ENCODE data around the gene ZNF511.
"Not testable (repeated sequence)": the region's sequence is repeated elsewhere in the genome, so short reads cannot be mapped to it uniquely, and the experiment has no call there.

Gene ZNF511

DNA sequence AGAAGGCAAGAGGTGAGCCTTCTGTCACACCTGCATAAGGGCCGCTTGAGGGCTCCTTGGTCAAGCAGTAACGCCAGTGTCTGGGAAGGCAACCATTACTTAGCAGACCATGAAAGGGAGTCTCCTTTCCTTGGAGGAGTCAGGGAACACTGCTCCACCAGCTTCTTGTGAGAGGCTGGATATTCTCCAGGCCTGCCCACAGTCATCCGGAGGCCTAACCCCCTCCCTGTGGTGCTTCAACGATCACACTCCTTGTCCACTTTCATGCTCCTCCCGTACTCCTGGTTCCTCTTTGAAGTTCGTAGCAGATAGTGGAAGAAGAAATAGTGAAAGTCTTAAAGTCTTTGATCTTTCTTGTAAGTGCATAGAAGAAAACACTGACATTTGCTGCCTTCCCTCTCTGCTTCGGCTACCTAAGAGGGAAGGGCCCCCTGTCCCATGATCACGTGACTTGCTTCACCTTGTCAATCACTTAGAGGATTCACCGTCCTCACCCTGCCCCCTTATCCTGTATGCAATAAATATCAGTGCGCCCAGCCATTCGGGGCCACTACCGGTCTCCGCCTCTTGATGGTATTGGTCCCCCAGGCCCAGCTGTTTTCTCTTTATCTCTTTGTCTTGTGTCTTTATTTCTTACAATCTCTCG, 13.5 kb downstream of the ZNF511 start:
- not testable (repeated sequence) for H3K36me3 ChIP-seq (ENCODE audit: insufficient read depth, low read length); H3K4me1 ChIP-seq (ENCODE audit: insufficient read depth, low read length); H3K4me3 ChIP-seq (ENCODE audit: low read depth in 1 of 2, low read length in 2 of 2); H3K9ac ChIP-seq (ENCODE audit: low read length); H3K27ac ChIP-seq (ENCODE audit: low read depth, low read length); H3K9me3 ChIP-seq (ENCODE audit: low read length)
- peaks cover 13 to 39% of the 10 kb centered on the region in 2 donors for H3K27me3 ChIP-seq (ENCODE audit: control insufficient read depth in 1 of 2, insufficient read depth in 2 of 2, low read length in 2 of 2)

DNA sequence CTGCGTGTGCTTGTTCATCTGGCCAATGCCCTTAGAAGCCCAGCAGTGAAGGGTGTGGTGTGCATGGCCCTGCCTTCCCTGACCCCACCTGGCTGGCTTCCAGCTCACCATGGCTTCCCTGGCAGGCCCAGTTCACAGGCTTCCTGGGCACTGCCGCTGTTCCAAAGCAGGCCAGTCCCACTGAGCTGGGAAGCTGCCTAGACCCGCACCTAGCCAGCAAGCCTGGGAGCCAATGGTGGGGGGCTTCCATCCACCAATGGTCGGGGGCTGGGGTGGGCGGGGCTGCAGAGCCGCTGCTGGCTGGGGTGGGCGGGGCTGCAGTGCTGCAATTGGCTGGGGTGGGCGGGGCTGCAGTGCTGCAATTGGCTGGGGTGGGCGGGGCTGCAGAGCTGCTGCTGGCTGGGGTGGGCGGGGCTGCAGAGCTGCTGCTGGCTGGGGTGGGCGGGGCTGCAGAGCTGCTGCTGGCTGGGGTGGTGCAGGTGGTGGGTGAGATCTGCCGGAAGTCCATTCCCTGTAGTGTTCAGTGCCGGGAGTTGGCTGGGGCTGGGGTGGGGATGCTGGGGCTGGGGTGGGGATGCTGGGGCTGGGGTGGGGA, 15.6 kb downstream of the ZNF511 start:
- H3K36me3 ChIP-seq (ENCODE audit: insufficient read depth, low read length): no peaks in the 10 kb centered on the region
- no peak overlapping the region for H3K4me3 ChIP-seq (ENCODE audit: low read depth in 1 of 2, low read length in 2 of 2)
- H3K9me3 ChIP-seq (ENCODE audit: low read length): no peaks in the 10 kb centered on the region
- peaks cover 6% of the 10 kb centered on the region for H3K4me1 ChIP-seq (ENCODE audit: insufficient read depth, low read length)
- peaks cover 33 to 51% of the 10 kb centered on the region in 2 donors for H3K27me3 ChIP-seq (ENCODE audit: control insufficient read depth in 1 of 2, insufficient read depth in 2 of 2, low read length in 2 of 2)
- no peak overlapping the region for H3K9ac ChIP-seq (ENCODE audit: low read length)
- H3K27ac ChIP-seq (ENCODE audit: low read depth, low read length): no peak overlapping the region

DNA sequence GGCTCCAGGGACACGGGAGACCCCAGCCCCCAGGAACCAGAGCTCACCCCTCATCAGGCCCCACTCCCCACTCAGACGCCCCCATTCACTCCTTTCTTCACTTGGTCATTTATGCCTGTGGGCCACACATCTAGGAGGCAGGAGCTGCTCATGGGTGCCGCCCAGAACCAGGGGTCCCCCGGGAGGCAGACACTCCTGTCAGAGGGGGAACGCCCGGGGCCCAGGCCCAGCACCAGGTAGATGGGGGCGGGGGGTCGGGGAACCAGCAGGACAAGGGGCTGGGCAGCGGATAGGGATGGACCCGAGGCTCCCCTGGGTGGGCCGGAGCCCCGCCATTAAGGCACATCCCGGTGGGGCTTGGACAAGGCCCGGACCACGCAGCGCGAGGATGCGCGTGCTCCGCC, 16.1 kb downstream of the ZNF511 start:
- Histone ChIP-seq H3K9me3 (ENCODE audit: low read length) (no peaks in the 10 kb centered on the region), H3K4me3 (ENCODE audit: low read depth in 1 of 2, low read length in 2 of 2) (no peak overlapping the region), H3K9ac (ENCODE audit: low read length) (no peak overlapping the region), H3K27ac (ENCODE audit: low read depth, low read length) (no peak overlapping the region), H3K36me3 (ENCODE audit: insufficient read depth, low read length) (no peaks in the 10 kb centered on the region), H3K4me1 (ENCODE audit: insufficient read depth, low read length) (peaks cover 11% of the 10 kb centered on the region), H3K27me3 (ENCODE audit: control insufficient read depth in 1 of 2, insufficient read depth in 2 of 2, low read length in 2 of 2) (peaks cover 36 to 52% of the 10 kb centered on the region in 2 donors)

DNA sequence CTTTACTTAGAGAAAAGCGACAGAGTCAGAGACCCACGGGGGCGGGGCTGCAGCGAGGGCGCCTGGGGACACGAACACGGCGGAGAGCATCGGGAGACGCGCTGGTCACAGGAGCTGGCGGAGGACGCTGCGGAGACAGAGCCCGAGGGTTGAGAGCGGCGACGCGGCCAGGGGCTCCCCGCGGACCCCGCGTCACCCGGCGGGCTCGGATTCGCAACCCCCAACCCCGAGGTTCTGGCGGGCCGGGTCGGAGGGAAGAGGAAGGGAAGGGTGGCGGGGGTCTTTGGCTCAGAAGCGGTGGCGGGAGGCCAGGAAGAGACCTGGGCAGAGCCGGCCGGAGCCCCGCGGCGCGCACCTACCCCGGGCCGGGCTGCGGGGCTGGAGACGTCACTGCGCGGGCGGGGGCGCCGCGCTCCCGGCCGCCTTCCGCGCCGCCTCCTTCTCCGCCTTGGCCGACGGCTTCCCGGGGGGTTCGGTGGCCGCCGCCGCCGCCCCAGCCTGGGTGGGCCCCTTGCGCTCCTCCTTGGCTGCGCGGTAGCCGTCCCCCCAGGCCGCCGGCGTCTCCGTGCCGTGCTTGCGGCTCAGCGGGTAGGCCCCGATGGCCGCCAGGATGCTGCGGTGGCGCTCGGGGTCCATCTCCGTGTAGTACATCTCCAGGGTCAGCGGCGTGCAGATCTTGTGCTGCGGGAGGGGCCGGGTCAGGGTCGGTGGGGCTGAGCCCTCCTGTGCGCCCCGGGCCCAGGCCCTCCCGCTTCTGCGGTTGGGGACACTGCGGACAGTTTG, 16.9 kb downstream of the ZNF511 start:
- Histone ChIP-seq H3K27ac (ENCODE audit: low read depth, low read length) (no peak overlapping the region), H3K36me3 (ENCODE audit: insufficient read depth, low read length) (no peaks in the 10 kb centered on the region), H3K4me3 (ENCODE audit: low read depth in 1 of 2, low read length in 2 of 2) (peak overlapping the region in 1 of 2 donors; percentile 26), H3K4me1 (ENCODE audit: insufficient read depth, low read length) (peaks cover 12% of the 10 kb centered on the region), H3K9ac (ENCODE audit: low read length) (no peak overlapping the region), H3K27me3 (ENCODE audit: control insufficient read depth in 1 of 2, insufficient read depth in 2 of 2, low read length in 2 of 2) (peaks cover 36 to 56% of the 10 kb centered on the region in 2 donors), H3K9me3 (ENCODE audit: low read length) (no peaks in the 10 kb centered on the region)

DNA sequence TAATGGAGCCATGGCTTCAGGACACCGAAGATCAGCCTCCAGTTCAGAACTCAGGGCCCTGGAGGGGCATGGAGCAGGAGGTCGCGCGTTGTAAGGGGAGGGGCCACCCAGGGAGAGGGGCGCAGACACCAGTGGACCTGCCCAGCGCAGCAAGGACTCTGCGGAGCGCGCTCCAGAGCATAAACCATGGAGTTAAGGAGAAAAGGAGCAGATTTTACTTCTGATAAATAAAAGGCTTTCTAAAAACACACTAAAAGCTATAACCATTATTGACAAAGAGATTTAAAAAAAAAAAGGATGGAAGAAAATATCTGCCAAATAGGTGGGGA, 17.5 kb downstream of the ZNF511 start:
- H3K27ac ChIP-seq (ENCODE audit: low read depth, low read length): no peak overlapping the region
- H3K4me1 ChIP-seq (ENCODE audit: insufficient read depth, low read length): peaks cover 12% of the 10 kb centered on the region

DNA sequence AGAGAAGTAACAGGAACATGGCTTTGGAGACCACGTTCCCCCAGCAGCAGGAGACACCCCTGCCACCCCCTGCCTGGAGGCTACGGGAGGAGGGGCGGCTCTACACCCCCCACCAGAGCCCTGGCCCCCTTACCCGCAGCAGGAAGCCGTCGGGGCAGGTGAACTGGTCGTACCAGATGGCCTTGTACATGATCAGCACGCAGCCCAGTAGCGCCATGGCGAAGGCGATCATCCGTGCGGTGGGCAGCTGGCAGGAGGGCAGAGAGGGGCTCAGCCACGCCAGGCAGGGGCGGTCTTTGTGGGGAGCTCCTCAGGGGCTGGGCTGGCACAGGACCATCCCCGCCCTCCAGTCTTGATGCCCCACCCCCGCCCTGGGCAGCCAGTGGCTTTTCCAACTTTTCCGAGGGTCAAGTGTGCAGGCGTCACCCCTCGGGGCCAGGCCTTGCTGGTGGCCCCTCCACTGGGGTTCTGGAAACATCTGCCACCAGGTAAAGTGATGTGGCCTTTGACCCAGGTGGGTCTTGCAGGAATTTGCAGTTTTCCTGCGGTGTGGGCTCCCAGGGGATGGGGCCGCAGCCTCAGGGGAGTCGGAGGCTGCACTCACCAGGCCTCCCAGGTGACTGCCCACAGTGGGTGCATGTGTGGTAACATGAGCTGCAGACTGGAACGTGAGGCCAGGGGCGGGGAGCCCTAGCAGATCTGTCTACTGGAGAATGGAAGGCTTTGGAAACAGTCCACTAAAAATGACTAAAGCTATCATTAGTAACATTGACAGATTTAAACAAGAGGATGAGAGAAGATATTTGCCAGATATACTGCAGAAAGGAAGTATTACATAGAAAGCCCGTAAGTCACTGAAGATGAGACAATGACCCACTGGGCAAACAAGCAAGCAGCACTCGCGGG, 18.3 kb downstream of the ZNF511 start:
- H3K9me3 ChIP-seq (ENCODE audit: low read length): no peaks in the 10 kb centered on the region
- H3K36me3 ChIP-seq (ENCODE audit: insufficient read depth, low read length): no peaks in the 10 kb centered on the region
- no peak overlapping the region for H3K9ac ChIP-seq (ENCODE audit: low read length)
- H3K4me3 ChIP-seq (ENCODE audit: low read depth in 1 of 2, low read length in 2 of 2): no peak overlapping the region
- peaks cover 12% of the 10 kb centered on the region for H3K4me1 ChIP-seq (ENCODE audit: insufficient read depth, low read length)
- peaks cover 44 to 70% of the 10 kb centered on the region in 2 donors for H3K27me3 ChIP-seq (ENCODE audit: control insufficient read depth in 1 of 2, insufficient read depth in 2 of 2, low read length in 2 of 2)
- no peak overlapping the region for H3K27ac ChIP-seq (ENCODE audit: low read depth, low read length)

More for the DNA sequence above, 17.5 kb downstream of the ZNF511 start:
- Histone ChIP-seq H3K4me3 (ENCODE audit: low read depth in 1 of 2, low read length in 2 of 2) (peak overlapping the region in 1 of 2 donors; percentile 26), H3K36me3 (ENCODE audit: insufficient read depth, low read length) (no peaks in the 10 kb centered on the region), H3K27me3 (ENCODE audit: control insufficient read depth in 1 of 2, insufficient read depth in 2 of 2, low read length in 2 of 2) (peaks cover 40 to 62% of the 10 kb centered on the region in 2 donors), H3K9ac (ENCODE audit: low read length) (no peak overlapping the region), H3K9me3 (ENCODE audit: low read length) (no peaks in the 10 kb centered on the region)

DNA sequence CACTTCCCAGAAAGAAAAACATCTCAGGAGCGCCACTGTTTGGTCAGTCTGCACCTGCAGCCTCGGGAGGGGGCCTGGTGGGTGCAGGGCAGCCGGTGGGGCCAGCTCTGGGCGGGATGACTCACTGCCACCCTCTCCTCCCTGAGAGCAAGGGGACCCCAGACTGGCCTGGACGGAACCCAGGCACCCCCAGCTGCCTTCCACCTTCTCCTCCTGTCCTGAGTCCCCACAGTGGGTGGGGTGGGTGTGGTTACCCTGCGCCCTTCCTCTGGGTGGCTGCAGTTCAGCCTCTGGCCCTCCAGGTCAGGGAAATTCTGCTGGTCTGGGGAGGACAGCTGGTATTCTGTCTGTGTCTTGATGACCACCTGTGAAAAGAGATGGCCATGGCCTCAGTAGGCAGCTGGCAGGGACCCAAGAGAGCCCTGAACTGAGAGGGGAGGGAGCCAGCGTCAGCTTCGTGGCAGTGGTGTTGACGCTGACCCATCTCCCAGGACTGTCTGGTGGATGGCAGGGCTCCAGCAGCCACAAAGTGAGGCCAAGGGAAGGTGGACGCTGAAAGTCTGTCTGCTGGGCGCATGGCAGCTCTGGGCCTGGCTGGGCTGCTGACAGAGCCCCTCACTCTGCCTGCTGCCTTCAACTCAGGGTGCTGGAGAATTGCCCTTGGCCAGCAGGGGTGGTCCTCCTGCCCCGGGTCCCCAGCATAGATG, 19.1 kb downstream of the ZNF511 start:
- Histone ChIP-seq H3K36me3 (ENCODE audit: insufficient read depth, low read length) (no peaks in the 10 kb centered on the region), H3K4me3 (ENCODE audit: low read depth in 1 of 2, low read length in 2 of 2) (no peak overlapping the region), H3K27me3 (ENCODE audit: control insufficient read depth in 1 of 2, insufficient read depth in 2 of 2, low read length in 2 of 2) (peaks cover 53 to 78% of the 10 kb centered on the region in 2 donors), H3K9ac (ENCODE audit: low read length) (no peak overlapping the region), H3K9me3 (ENCODE audit: low read length) (no peaks in the 10 kb centered on the region), H3K4me1 (ENCODE audit: insufficient read depth, low read length) (peaks cover 12% of the 10 kb centered on the region), H3K27ac (ENCODE audit: low read depth, low read length) (no peak overlapping the region)

DNA sequence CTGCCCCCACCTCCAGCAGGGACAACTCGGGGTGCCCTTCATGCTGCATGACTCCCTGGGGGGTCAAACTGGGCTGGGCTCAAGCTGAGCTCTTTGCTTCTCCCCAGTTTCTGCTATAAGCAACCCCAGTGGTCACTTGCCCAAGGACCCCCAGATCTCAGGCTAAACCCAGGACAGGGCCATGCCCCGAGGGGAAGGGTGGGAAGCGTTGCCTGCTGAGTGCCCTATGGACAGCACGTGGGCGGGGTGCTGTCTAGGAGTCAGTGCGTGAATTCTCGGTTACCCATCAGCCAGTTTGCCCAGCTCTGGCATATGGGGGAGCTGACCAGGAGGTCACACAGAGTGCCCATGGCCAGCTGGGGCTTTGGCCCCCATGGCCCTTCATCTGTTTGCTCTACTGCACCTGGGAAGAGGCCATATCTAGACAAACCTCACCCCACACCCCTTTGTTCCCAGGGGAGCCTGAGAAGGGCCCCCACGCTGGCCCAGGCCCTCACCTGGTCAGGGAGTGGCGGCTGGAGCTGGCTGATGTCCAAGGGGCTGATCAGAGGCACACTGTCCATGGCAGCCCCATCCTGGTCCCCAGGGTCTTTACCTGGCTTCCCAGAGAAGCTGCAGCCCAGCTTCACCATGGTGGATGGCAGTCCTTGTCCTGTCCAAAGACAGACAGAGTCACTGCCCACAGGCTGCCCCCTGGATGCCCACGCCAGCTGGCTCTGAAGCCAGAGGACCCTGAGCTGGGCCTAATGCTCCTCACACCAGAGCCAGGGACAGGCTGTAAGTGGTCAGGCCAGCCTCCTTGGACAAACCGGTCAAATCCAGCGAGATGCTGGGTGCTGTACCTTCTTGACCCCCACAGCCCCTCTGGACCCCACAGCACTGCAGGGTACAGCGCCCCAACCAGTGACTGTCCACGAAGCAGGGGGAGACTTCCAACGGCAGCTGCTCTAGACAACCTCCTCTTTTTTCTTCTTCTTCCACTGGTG, 19.9 kb downstream of the ZNF511 start:
- no peak overlapping the region for H3K9ac ChIP-seq (ENCODE audit: low read length)
- no peaks in the 10 kb centered on the region for H3K36me3 ChIP-seq (ENCODE audit: insufficient read depth, low read length)
- H3K4me1 ChIP-seq (ENCODE audit: insufficient read depth, low read length): peaks cover 12% of the 10 kb centered on the region
- peaks cover 54 to 80% of the 10 kb centered on the region in 2 donors for H3K27me3 ChIP-seq (ENCODE audit: control insufficient read depth in 1 of 2, insufficient read depth in 2 of 2, low read length in 2 of 2)
- no peak overlapping the region for H3K27ac ChIP-seq (ENCODE audit: low read depth, low read length)
- no peaks in the 10 kb centered on the region for H3K9me3 ChIP-seq (ENCODE audit: low read length)
- H3K4me3 ChIP-seq (ENCODE audit: low read depth in 1 of 2, low read length in 2 of 2): no peak overlapping the region

DNA sequence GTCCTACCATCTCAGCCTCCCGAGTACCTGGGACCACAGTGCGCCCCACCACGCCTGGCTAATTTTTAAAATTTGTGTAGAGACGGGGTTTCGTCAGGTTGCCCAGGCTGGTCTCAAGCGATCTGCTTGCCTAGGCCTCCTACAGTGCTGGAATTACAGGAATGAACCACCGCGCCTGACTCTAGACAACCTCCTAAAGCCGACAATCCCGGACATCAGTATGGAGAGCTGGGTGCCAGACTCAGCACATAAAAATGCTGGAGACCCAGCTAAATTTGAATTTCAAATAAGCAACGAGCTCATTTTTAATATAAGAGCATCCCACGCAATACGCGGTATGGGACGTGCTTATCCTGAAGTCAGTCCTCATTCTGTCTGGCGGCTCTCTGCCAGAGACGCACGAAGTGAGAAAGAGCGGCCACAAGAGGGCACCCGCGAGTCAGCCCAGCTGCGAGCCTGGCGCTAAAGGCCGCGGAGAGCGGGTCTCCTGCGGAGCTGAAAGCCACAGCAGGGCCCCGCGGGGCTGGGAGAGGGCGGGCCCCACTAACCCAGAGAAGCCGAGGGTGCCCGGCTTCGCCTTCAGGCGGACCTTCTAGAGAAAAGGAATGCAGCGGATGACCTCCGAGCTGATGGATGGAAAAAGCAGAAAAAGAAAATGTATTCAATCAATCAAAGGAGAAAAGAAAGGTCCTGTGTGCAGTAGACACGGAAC, 20.9 kb downstream of the ZNF511 start:
- H3K9me3 ChIP-seq (ENCODE audit: low read length): no peaks in the 10 kb centered on the region
- no peak overlapping the region for H3K27ac ChIP-seq (ENCODE audit: low read depth, low read length)
- H3K4me3 ChIP-seq (ENCODE audit: low read depth in 1 of 2, low read length in 2 of 2): peak overlapping the region; percentile 32 to 39
- no peak overlapping the region for H3K9ac ChIP-seq (ENCODE audit: low read length)
- H3K4me1 ChIP-seq (ENCODE audit: insufficient read depth, low read length): peaks cover 12% of the 10 kb centered on the region
- peaks cover 54 to 83% of the 10 kb centered on the region in 2 donors for H3K27me3 ChIP-seq (ENCODE audit: control insufficient read depth in 1 of 2, insufficient read depth in 2 of 2, low read length in 2 of 2)
- H3K36me3 ChIP-seq (ENCODE audit: insufficient read depth, low read length): no peaks in the 10 kb centered on the region
